Measurements from ENCODE around the gene TUBA1C.

- TF ChIP-seq POLR2AphosphoS5 (IDR thresholded peaks at IDR 0.05; ENCODE audit: borderline replicate concordance, low read depth, low read length), result no peak
- TF ChIP-seq EZH2 (IDR thresholded peaks at IDR 0.05), result no peak
- no peak for TF ChIP-seq FOXP2 (optimal IDR thresholded peaks at IDR 0.05; ENCODE audit: control extremely low read depth, extremely low read length, insufficient read depth)
Observed at GRCh38 chr12:49323524-49324097, 58.7 kb downstream of the TUBA1C start.

Measured in SK-N-MC (cell line).